ENCODE data around the gene ZNF518B.

ZNF518B gene

GRCh38 chr4:10456260-10456594, 999 bp downstream of the ZNF518B start:
- Histone ChIP-seq H3K27me3 (ENCODE audit: insufficient read depth, low read length, poor library complexity, severe bottlenecking) (no peaks in the 10 kb centered on the region), H3K9me2 (replicated peaks; ENCODE audit: low read depth, low read length) (no peaks in the 10 kb centered on the region), H3K4me1 (ENCODE audit: insufficient read depth, low read length, poor library complexity, severe bottlenecking) (peaks cover 30% of the 10 kb centered on the region), H3K4me3 (ENCODE audit: low read length, poor library complexity, severe bottlenecking) (peak overlapping the region; percentile 86), H2AFZ (ENCODE audit: low read length) (peak overlapping the region; percentile 67; the same call in 1 of the 2 replicates), H3F3A (ENCODE audit: low read depth) (no peaks in the 10 kb centered on the region), H3K9ac (ENCODE audit: low read depth, low read length, poor library complexity, severe bottlenecking) (peak overlapping the region; percentile 73), H3K9me3 (ENCODE audit: insufficient read depth, low read depth, low read length) (no peaks in the 10 kb centered on the region), H4K20me1 (ENCODE audit: insufficient read depth, low read length, poor library complexity, severe bottlenecking) (peaks cover 14% of the 10 kb centered on the region), H3K79me2 (ENCODE audit: insufficient read depth, low read length) (peaks cover 29% of the 10 kb centered on the region), H3K36me3 (ENCODE audit: insufficient read depth, low read length) (peaks cover 6% of the 10 kb centered on the region; the same call in 1 of the 2 replicates), H3K4me2 (ENCODE audit: low read depth, low read length, poor library complexity, severe bottlenecking) (peak overlapping the region; percentile 96)
- no peak for TF ChIP-seq EZH2phosphoT487 (IDR thresholded peaks at IDR 0.05; ENCODE audit: borderline replicate concordance)
- TF ChIP-seq CTCF (conservative IDR thresholded peaks at IDR 0.05; ENCODE audit: low read length), result no peak

DNA sequence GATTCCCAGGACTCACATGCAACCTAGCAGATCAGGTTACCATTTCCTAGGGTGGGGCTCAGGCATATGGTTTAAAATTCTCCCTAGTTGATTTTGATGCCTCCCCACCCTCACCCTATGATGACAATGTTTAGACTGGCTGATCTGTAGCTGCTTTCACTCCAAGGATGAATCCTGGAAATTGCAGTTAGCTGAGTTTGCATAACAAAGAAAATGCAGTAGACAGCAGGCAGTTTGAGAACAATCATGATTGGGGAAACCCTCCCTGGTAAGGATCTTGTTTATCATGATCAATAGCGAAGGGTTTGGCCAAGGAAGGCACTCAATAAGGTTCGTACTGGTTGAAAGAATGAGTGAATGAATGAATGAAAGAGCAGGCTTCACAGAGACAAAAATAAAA, 2.1 kb downstream of the ZNF518B start:
- H3K27me3 ChIP-seq (ENCODE audit: insufficient read depth, low read length, poor library complexity, severe bottlenecking), result no peaks in the 10 kb centered on the region
- no peaks in the 10 kb centered on the region for H3K9me2 ChIP-seq (replicated peaks; ENCODE audit: low read depth, low read length)
- no peak overlapping the region for H2AFZ ChIP-seq (ENCODE audit: low read length)
- H3K9me3 ChIP-seq (ENCODE audit: insufficient read depth, low read depth, low read length), result no peaks in the 10 kb centered on the region
- H3F3A ChIP-seq (ENCODE audit: low read depth), result no peaks in the 10 kb centered on the region
- peak overlapping the region; percentile 73 for H3K9ac ChIP-seq (ENCODE audit: low read depth, low read length, poor library complexity, severe bottlenecking)
- peaks cover 14% of the 10 kb centered on the region for H4K20me1 ChIP-seq (ENCODE audit: insufficient read depth, low read length, poor library complexity, severe bottlenecking)
- H3K4me3 ChIP-seq (ENCODE audit: low read length, poor library complexity, severe bottlenecking), result peak overlapping the region; percentile 86
- peaks cover 6% of the 10 kb centered on the region; the same call in 1 of the 2 replicates for H3K36me3 ChIP-seq (ENCODE audit: insufficient read depth, low read length)
- H3K4me2 ChIP-seq (ENCODE audit: low read depth, low read length, poor library complexity, severe bottlenecking), result peak overlapping the region; percentile 96
- TF ChIP-seq EZH2phosphoT487 (IDR thresholded peaks at IDR 0.05; ENCODE audit: borderline replicate concordance), result no peak
- no peak for TF ChIP-seq CTCF (conservative IDR thresholded peaks at IDR 0.05; ENCODE audit: low read length)
- H3K4me1 ChIP-seq (ENCODE audit: insufficient read depth, low read length, poor library complexity, severe bottlenecking), result peaks cover 30% of the 10 kb centered on the region
- H3K79me2 ChIP-seq (ENCODE audit: insufficient read depth, low read length), result peaks cover 29% of the 10 kb centered on the region

DNA sequence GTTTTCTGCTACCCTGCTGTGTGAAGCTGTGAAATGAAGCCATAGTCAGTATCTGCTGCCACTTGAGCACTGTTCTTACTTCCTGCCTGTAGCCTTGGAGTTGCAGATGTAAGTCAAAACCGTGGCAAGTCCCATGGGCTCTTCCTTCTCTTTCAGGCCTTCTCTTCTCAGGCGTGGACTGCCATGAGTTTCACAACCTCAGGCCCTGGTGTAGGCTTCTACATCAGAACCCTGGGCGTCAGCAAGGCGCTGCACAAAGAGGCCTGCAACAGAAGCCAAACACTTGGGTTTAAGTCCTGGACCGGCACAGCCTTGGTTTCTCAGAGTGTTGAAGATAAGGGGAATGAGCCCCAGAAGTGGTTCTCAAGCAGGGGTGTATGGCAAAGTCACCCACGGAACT, 2.5 kb downstream of the ZNF518B start:
- peaks cover 6% of the 10 kb centered on the region; the same call in 1 of the 2 replicates for H3K36me3 ChIP-seq (ENCODE audit: insufficient read depth, low read length)
- H4K20me1 ChIP-seq (ENCODE audit: insufficient read depth, low read length, poor library complexity, severe bottlenecking), result peaks cover 14% of the 10 kb centered on the region
- no peak for TF ChIP-seq CTCF (conservative IDR thresholded peaks at IDR 0.05; ENCODE audit: low read length)
- no peak for TF ChIP-seq EZH2phosphoT487 (IDR thresholded peaks at IDR 0.05; ENCODE audit: borderline replicate concordance)
- H2AFZ ChIP-seq (ENCODE audit: low read length), result no peak overlapping the region
- H3K9me2 ChIP-seq (replicated peaks; ENCODE audit: low read depth, low read length), result no peaks in the 10 kb centered on the region
- H3K4me2 ChIP-seq (ENCODE audit: low read depth, low read length, poor library complexity, severe bottlenecking), result peak overlapping the region; percentile 96
- H3K9ac ChIP-seq (ENCODE audit: low read depth, low read length, poor library complexity, severe bottlenecking), result no peak overlapping the region
- H3K9me3 ChIP-seq (ENCODE audit: insufficient read depth, low read depth, low read length), result no peaks in the 10 kb centered on the region
- H3K27me3 ChIP-seq (ENCODE audit: insufficient read depth, low read length, poor library complexity, severe bottlenecking), result no peaks in the 10 kb centered on the region
- H3F3A ChIP-seq (ENCODE audit: low read depth), result no peaks in the 10 kb centered on the region
- peaks cover 30% of the 10 kb centered on the region for H3K4me1 ChIP-seq (ENCODE audit: insufficient read depth, low read length, poor library complexity, severe bottlenecking)
- peaks cover 29% of the 10 kb centered on the region for H3K79me2 ChIP-seq (ENCODE audit: insufficient read depth, low read length)
- peak overlapping the region; percentile 86 for H3K4me3 ChIP-seq (ENCODE audit: low read length, poor library complexity, severe bottlenecking)
